Activated B cell treated with CpG ODN at 0.5 μM for 24 hours (primary cell): Measurements from ENCODE around the gene RABGGTB. TPM values are rescaled to one million over a fixed set of nuclear protein-coding genes. Genes with fewer than 3 reads are reported as not detected.

Experiments
- ATAC-seq: fragments of 200-7000 bp; cut with Tn5 transposase; one replicate; pipeline ENCODE4 v1.10.0; 2021; ENCODE audit warnings: low read depth, mild to moderate bottlenecking, moderate library complexity
- CTCF ChIA-PET: fragments of 350-600 bp; sonication (Branson Sonifier 250); formaldehyde crosslinking; loops from one replicate; lab custom pipeline; 2021; ENCODE audit warnings: antibody characterized with exemption; lab: Charles Lee
- POLR2A ChIA-PET: fragments of 350-600 bp; sonication (Branson Sonifier 250); formaldehyde crosslinking; loops from one replicate; lab custom pipeline; 2021; ENCODE audit warnings: antibody characterized with exemption; lab: Charles Lee
- DNase-seq: peaks from one replicate; pipeline ENCODE4 v3.0.0; 2022
- H3K27ac Mint-ChIP-seq: one replicate; pipeline ENCODE4 v1.8.0; 2020; ENCODE audit warnings: mixed read lengths
- H3K27me3 Mint-ChIP-seq: one replicate; pipeline ENCODE4 v1.8.0; 2021; ENCODE audit warnings: mixed read lengths
- H3K36me3 Mint-ChIP-seq: one replicate; pipeline ENCODE4 v1.8.0; 2021; ENCODE audit warnings: low read depth, mixed read lengths
- H3K4me1 Mint-ChIP-seq: one replicate; pipeline ENCODE4 v1.8.0; 2021; ENCODE audit warnings: mixed read lengths
- H3K4me3 Mint-ChIP-seq: one replicate; pipeline ENCODE4 v1.8.0; 2020; ENCODE audit warnings: mild to moderate bottlenecking, mixed read lengths
- H3K9me3 Mint-ChIP-seq: one replicate; pipeline ENCODE4 v1.8.0; 2020; ENCODE audit warnings: mixed read lengths
- CTCF ChIP-seq: fragments of 200-600 bp; IDR thresholded peaks from one replicate; pipeline ENCODE4 v1.8.0; 2022; ENCODE audit warnings: antibody characterized with exemption, mild to moderate bottlenecking
- intact Hi-C: fragments of 100-400 bp; cut with micrococcal nuclease; formaldehyde crosslinking; loops from one replicate; pipeline ENCODE4 v1.15.1; 2024
- total RNA-seq: library from RNA; stranded (reverse); gene quantifications from 2 replicates; pipeline ENCODE4 v1.2.3, GENCODE V29; 2022

Gene RABGGTB
- total RNA-seq, 1 donor from 2014 or later: 234 TPM

- Mint-ChIP-seq H3K36me3 (peaks cover 20% of the 10 kb centered on the region), H3K4me3 (no peak overlapping the region), H3K4me1 (no peaks in the 10 kb centered on the region), H3K9me3 (no peaks in the 10 kb centered on the region), H3K27ac (no peak overlapping the region), H3K27me3 (no peaks in the 10 kb centered on the region)
- ChIA-PET CTCF (no interaction called here), POLR2A (interaction anchor here (1.0 kb wide), 1 partner anchor 22 kb away, joined by 3 read pairs; the partner anchor contains the start of gene RABGGTB)
- TF ChIP-seq CTCF: no peak
- intact Hi-C loops: loop anchor here (2.0 kb wide), 1 partner anchor 15 kb away; no protein-coding TSS in a partner anchor
- no peak for ATAC-seq
- DNase-seq: no peak
Measured at GRCh38 chr1:75764057-75764655, 21.9 kb upstream of the RABGGTB start.

- ATAC-seq (no peak), DNase-seq (no peak)
- POLR2A ChIA-PET: no interaction called here
- H3K9me3 Mint-ChIP-seq: no peaks in the 10 kb centered on the region
- H3K4me3 Mint-ChIP-seq: no peak overlapping the region
- TF ChIP-seq CTCF: no peak
- no peak overlapping the region for H3K27ac Mint-ChIP-seq
- CTCF ChIA-PET: no interaction called here
- no peaks in the 10 kb centered on the region for H3K4me1 Mint-ChIP-seq
- peaks cover 15% of the 10 kb centered on the region for H3K36me3 Mint-ChIP-seq
- intact Hi-C loops: loop anchor here (2.0 kb wide), 1 partner anchor 17 kb away; no protein-coding TSS in a partner anchor
- H3K27me3 Mint-ChIP-seq: no peaks in the 10 kb centered on the region
Measured at GRCh38 chr1:75765697-75766355, 20.2 kb upstream of the RABGGTB start.

- Mint-ChIP-seq H3K4me3 (no peak overlapping the region), H3K27me3 (no peaks in the 10 kb centered on the region), H3K4me1 (no peaks in the 10 kb centered on the region), H3K36me3 (peaks cover 8% of the 10 kb centered on the region), H3K27ac (no peak overlapping the region), H3K9me3 (no peaks in the 10 kb centered on the region)
- POLR2A ChIA-PET: interaction anchor here (1.2 kb wide), 1 partner anchor 18 kb away, joined by 5 read pairs; the partner anchor contains the start of gene RABGGTB
- DNase-seq: no peak
- no peak for TF ChIP-seq CTCF
- intact Hi-C loops: no loop called here
- CTCF ChIA-PET: no interaction called here
- no peak for ATAC-seq
Measured at GRCh38 chr1:75768016-75768415, 18.0 kb upstream of the RABGGTB start.

- POLR2A ChIA-PET: interaction anchor here (0.7 kb wide), 1 partner anchor 15 kb away, joined by 3 read pairs; the partner anchor contains the start of gene RABGGTB
- ATAC-seq: no peak
- CTCF ChIA-PET: no interaction called here
Measured at GRCh38 chr1:75770761-75771160, 15.3 kb upstream of the RABGGTB start.

More at GRCh38 chr1:75770761-75771160, 15.3 kb upstream of the RABGGTB start:
- TF ChIP-seq CTCF: no peak
- H3K4me3 Mint-ChIP-seq: no peak overlapping the region
- intact Hi-C loops: no loop called here
- no peaks in the 10 kb centered on the region for H3K9me3 Mint-ChIP-seq
- peaks cover 2% of the 10 kb centered on the region for H3K36me3 Mint-ChIP-seq
- H3K27me3 Mint-ChIP-seq: no peaks in the 10 kb centered on the region
- no peak for DNase-seq
- H3K27ac Mint-ChIP-seq: no peak overlapping the region
- H3K4me1 Mint-ChIP-seq: no peaks in the 10 kb centered on the region
